HCT116 (cell line): ENCODE data around the gene SMIM41.

Source experiments
- CEBPB ChIP-seq: IDR thresholded peaks from 2 replicates; pipeline ENCODE4 v1.6.1; 2012; ENCODE audit warnings: low read depth
- ELF1 ChIP-seq: IDR thresholded peaks from 2 replicates; pipeline ENCODE4 v1.6.1; 2012; ENCODE audit warnings: low read depth, borderline replicate concordance
- EZH2 ChIP-seq: fragments of 200-600 bp; sonication (generic); IDR thresholded peaks from 2 replicates; pipeline ENCODE4 v1.6.1; 2017; ENCODE audit warnings: antibody characterized with exemption, mixed run types
- EZH2phosphoT487 ChIP-seq: fragments of 200-600 bp; IDR thresholded peaks from 2 replicates; pipeline ENCODE4 v1.6.1; 2018; ENCODE audit warnings: antibody characterized with exemption, borderline replicate concordance
- JUND ChIP-seq: IDR thresholded peaks from 2 replicates; pipeline ENCODE4 v1.6.1; 2012
- POLR2A ChIP-seq: IDR thresholded peaks from 2 replicates; pipeline ENCODE4 v1.7.0; 2011; ENCODE audit warnings: borderline replicate concordance; ENCODE audit not compliant: insufficient read depth, insufficient read length; ENCODE audit errors: extremely low read depth
- POLR2AphosphoS5 ChIP-seq: IDR thresholded peaks from 2 replicates; pipeline ENCODE4 v1.6.1; 2011; ENCODE audit warnings: mild to moderate bottlenecking, low read depth, low read length, moderate library complexity
- RAD21 ChIP-seq: IDR thresholded peaks from 2 replicates; pipeline ENCODE4 v1.6.1; 2012; ENCODE audit warnings: low read depth, mild to moderate bottlenecking
- SIN3A ChIP-seq: IDR thresholded peaks from 2 replicates; pipeline ENCODE4 v1.6.1; 2012; ENCODE audit warnings: low read depth
- TF ChIP-seq, protein P1 (sequence below), 3 experiments: fragments of 200-600 bp in 1 of 3; sonication (generic) in 1 of 3; IDR thresholded peaks in 2 of 3; conservative IDR thresholded peaks in 1 of 3; 2 replicates each; pipeline ENCODE4 v1.5.1; 2012 to 2017; ENCODE audit warnings: low read depth in 2 of 3, low read length in 2 of 3, antibody characterized with exemption in 1 of 3, borderline replicate concordance in 1 of 3, control low read depth in 1 of 3, mild to moderate bottlenecking in 1 of 3, mixed read lengths in 1 of 3, mixed run types in 1 of 3, moderate library complexity in 1 of 3; ENCODE audit not compliant: insufficient read depth in 1 of 3
- TF ChIP-seq, protein P2 (sequence below): IDR thresholded peaks from 2 replicates; pipeline ENCODE4 v1.6.1; 2012
- TF ChIP-seq, protein P3 (sequence below): IDR thresholded peaks from 2 replicates; pipeline ENCODE4 v1.6.1; 2012; ENCODE audit warnings: low read depth

DNA sequence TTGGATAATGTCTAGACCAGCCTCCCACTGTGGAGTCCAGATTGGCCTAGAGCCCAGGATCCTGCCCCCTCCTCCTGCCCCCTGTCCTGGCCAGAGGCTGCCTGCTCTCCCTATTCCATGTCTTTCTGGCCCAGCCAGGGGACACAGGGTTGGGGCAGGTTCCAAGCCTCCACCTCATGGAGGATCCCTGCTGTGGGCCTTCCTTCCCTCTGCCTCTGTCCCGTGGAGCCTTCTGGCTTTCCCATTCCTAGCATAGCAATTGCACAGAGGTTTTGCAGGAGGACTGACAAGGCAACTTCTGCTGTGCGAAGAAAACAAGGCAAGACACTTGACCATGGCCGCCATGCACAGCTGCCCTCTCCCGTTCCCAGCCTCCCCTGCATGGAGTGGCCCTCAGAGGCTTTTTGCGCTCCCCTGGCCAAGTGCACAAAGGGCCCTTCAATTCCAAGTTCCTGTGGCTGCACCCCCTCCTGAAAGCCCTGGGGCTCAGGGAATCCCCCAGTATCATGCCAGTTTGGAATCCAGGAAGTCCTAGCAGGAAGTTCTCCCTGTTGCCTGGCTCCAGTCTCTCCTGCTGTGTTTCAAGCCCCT, 70.2 kb downstream of the SMIM41 start:
- TF ChIP-seq, protein P1, sequence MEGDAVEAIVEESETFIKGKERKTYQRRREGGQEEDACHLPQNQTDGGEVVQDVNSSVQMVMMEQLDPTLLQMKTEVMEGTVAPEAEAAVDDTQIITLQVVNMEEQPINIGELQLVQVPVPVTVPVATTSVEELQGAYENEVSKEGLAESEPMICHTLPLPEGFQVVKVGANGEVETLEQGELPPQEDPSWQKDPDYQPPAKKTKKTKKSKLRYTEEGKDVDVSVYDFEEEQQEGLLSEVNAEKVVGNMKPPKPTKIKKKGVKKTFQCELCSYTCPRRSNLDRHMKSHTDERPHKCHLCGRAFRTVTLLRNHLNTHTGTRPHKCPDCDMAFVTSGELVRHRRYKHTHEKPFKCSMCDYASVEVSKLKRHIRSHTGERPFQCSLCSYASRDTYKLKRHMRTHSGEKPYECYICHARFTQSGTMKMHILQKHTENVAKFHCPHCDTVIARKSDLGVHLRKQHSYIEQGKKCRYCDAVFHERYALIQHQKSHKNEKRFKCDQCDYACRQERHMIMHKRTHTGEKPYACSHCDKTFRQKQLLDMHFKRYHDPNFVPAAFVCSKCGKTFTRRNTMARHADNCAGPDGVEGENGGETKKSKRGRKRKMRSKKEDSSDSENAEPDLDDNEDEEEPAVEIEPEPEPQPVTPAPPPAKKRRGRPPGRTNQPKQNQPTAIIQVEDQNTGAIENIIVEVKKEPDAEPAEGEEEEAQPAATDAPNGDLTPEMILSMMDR (IDR thresholded peaks at IDR 0.05 in 2 of 3, conservative IDR thresholded peaks at IDR 0.05 in 1 of 3; ENCODE audit: borderline replicate concordance in 1 of 3, insufficient read depth in 1 of 3, low read depth in 2 of 3, low read length in 2 of 3), result no peak
- TF ChIP-seq EZH2 (no peak), POLR2AphosphoS5 (no peak), POLR2A (no peak), RAD21 (no peak), JUND (no peak), CEBPB (no peak), EZH2phosphoT487 (no peak), ELF1 (no peak), SIN3A (no peak)
- TF ChIP-seq, protein P2, sequence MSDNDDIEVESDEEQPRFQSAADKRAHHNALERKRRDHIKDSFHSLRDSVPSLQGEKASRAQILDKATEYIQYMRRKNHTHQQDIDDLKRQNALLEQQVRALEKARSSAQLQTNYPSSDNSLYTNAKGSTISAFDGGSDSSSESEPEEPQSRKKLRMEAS, result no peak
- TF ChIP-seq, protein P3, sequence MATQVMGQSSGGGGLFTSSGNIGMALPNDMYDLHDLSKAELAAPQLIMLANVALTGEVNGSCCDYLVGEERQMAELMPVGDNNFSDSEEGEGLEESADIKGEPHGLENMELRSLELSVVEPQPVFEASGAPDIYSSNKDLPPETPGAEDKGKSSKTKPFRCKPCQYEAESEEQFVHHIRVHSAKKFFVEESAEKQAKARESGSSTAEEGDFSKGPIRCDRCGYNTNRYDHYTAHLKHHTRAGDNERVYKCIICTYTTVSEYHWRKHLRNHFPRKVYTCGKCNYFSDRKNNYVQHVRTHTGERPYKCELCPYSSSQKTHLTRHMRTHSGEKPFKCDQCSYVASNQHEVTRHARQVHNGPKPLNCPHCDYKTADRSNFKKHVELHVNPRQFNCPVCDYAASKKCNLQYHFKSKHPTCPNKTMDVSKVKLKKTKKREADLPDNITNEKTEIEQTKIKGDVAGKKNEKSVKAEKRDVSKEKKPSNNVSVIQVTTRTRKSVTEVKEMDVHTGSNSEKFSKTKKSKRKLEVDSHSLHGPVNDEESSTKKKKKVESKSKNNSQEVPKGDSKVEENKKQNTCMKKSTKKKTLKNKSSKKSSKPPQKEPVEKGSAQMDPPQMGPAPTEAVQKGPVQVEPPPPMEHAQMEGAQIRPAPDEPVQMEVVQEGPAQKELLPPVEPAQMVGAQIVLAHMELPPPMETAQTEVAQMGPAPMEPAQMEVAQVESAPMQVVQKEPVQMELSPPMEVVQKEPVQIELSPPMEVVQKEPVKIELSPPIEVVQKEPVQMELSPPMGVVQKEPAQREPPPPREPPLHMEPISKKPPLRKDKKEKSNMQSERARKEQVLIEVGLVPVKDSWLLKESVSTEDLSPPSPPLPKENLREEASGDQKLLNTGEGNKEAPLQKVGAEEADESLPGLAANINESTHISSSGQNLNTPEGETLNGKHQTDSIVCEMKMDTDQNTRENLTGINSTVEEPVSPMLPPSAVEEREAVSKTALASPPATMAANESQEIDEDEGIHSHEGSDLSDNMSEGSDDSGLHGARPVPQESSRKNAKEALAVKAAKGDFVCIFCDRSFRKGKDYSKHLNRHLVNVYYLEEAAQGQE, result no peak
